H9 (cell line): Measurements from ENCODE around the gene TNFRSF1B. TPM values are rescaled to one million over a fixed set of nuclear protein-coding genes. Genes with fewer than 3 reads are reported as not detected.

Experiments used
- DNase-seq: peaks from one replicate; pipeline ENCODE4 v3.0.0-alpha.2; 2017
- H2AFZ ChIP-seq: one replicate; pipeline ENCODE4 v1.6.1; 2013; ENCODE audit warnings: mild to moderate bottlenecking, low read length, control low read depth, moderate library complexity
- H2AK5ac ChIP-seq: 2 replicates; pipeline ENCODE4 v1.6.1; 2013; ENCODE audit warnings: low read length, control low read depth, mixed read lengths; ENCODE audit not compliant: insufficient read length
- H2BK120ac ChIP-seq: one replicate; pipeline ENCODE4 v1.6.1; 2013; ENCODE audit warnings: low read depth, mild to moderate bottlenecking, low read length, control low read depth, inconsistent platforms; ENCODE audit not compliant: poor library complexity, severe bottlenecking
- H2BK12ac ChIP-seq: 2 replicates; pipeline ENCODE4 v1.6.1; 2013; ENCODE audit warnings: low read length, control low read depth, mixed read lengths, low read depth; ENCODE audit not compliant: insufficient read length
- H2BK15ac ChIP-seq: 2 replicates; pipeline ENCODE4 v1.6.1; 2013; ENCODE audit warnings: low read depth, low read length, control low read depth
- H2BK20ac ChIP-seq: one replicate; pipeline ENCODE4 v1.6.1; 2013; ENCODE audit warnings: low read depth, mild to moderate bottlenecking, low read length, control low read depth, inconsistent platforms; ENCODE audit not compliant: poor library complexity, severe bottlenecking
- H2BK5ac ChIP-seq: 2 replicates; pipeline ENCODE4 v1.6.1; 2013; ENCODE audit warnings: low read length, control low read depth, mixed read lengths; ENCODE audit not compliant: insufficient read length
- H3K14ac ChIP-seq: 2 replicates; pipeline ENCODE4 v1.6.1; 2013; ENCODE audit warnings: low read length, control low read depth; ENCODE audit not compliant: insufficient read depth
- H3K18ac ChIP-seq: 2 replicates; pipeline ENCODE4 v1.6.1; 2013; ENCODE audit warnings: low read depth, mild to moderate bottlenecking, mixed read lengths, low read length, control low read depth; ENCODE audit not compliant: insufficient read length
- H3K23ac ChIP-seq: 2 replicates; pipeline ENCODE4 v1.6.1; 2013; ENCODE audit warnings: low read length, control low read depth, mixed read lengths, low read depth; ENCODE audit not compliant: insufficient read length
- H3K23me2 ChIP-seq: 2 replicates; pipeline ENCODE4 v1.6.1; 2013; ENCODE audit warnings: low read depth, mild to moderate bottlenecking, mixed read lengths, low read length, control low read depth; ENCODE audit not compliant: insufficient read length, poor library complexity, severe bottlenecking
- H3K27ac ChIP-seq: 2 replicates; pipeline ENCODE4 v1.5.1; 2013; ENCODE audit warnings: low read length, control low read depth, mixed read lengths, low read depth; ENCODE audit not compliant: insufficient read length
- H3K27me3 ChIP-seq: 2 replicates; pipeline ENCODE4 v1.6.1; 2013; ENCODE audit warnings: low read length, control low read depth, inconsistent platforms; ENCODE audit not compliant: insufficient read depth
- H3K4ac ChIP-seq: 2 replicates; pipeline ENCODE4 v1.6.1; 2013; ENCODE audit warnings: low read depth, mild to moderate bottlenecking, control low read depth, inconsistent platforms, low read length, moderate library complexity
- H3K4me1 ChIP-seq: 2 replicates; pipeline ENCODE4 v1.6.1; 2013; ENCODE audit warnings: low read length, control low read depth, inconsistent platforms; ENCODE audit not compliant: insufficient read depth
- H3K4me2 ChIP-seq: 2 replicates; pipeline ENCODE4 v1.6.1; 2013; ENCODE audit warnings: low read length, control low read depth, mixed read lengths; ENCODE audit not compliant: insufficient read length, insufficient read depth
- H3K56ac ChIP-seq: 2 replicates; pipeline ENCODE4 v1.6.1; 2013; ENCODE audit warnings: low read depth, mild to moderate bottlenecking, mixed read lengths, low read length, control low read depth; ENCODE audit not compliant: insufficient read length
- H3K79me1 ChIP-seq: 2 replicates; pipeline ENCODE4 v1.6.1; 2013; ENCODE audit warnings: low read depth, mild to moderate bottlenecking, moderate library complexity, low read length, control low read depth, inconsistent platforms; ENCODE audit not compliant: insufficient read depth, poor library complexity, severe bottlenecking
- H3K79me2 ChIP-seq: 2 replicates; pipeline ENCODE4 v1.6.1; 2013; ENCODE audit warnings: low read length, control low read depth, inconsistent platforms; ENCODE audit not compliant: insufficient read depth
- H3K9ac ChIP-seq: 2 replicates; pipeline ENCODE4 v1.6.1; 2013; ENCODE audit warnings: low read length, control low read depth, mixed read lengths; ENCODE audit not compliant: insufficient read length; ENCODE audit errors: extremely low read depth
- H3K9me3 ChIP-seq: one replicate; pipeline ENCODE4 v1.6.1; 2013; ENCODE audit warnings: low read depth, low read length, inconsistent platforms; ENCODE audit not compliant: control insufficient read depth
- H3T11ph ChIP-seq: one replicate; pipeline ENCODE4 v1.6.1; 2013; ENCODE audit warnings: mild to moderate bottlenecking, low read length, control low read depth, inconsistent platforms
- H4K20me1 ChIP-seq: one replicate; pipeline ENCODE4 v1.6.1; 2013; ENCODE audit not compliant: control insufficient read depth, insufficient read length, insufficient read depth
- H4K5ac ChIP-seq: 2 replicates; pipeline ENCODE4 v1.6.1; 2013; ENCODE audit warnings: low read depth, mild to moderate bottlenecking, mixed read lengths, low read length, control low read depth; ENCODE audit not compliant: insufficient read length
- H4K8ac ChIP-seq: replicated peaks from 2 replicates; pipeline ENCODE4 v1.6.1; 2013; ENCODE audit warnings: low read length, control low read depth, mixed read lengths, low read depth; ENCODE audit not compliant: insufficient read length
- H4K91ac ChIP-seq: 2 replicates; pipeline ENCODE4 v1.6.1; 2013; ENCODE audit warnings: low read depth, mild to moderate bottlenecking, moderate library complexity, mixed read lengths, low read length, control low read depth; ENCODE audit not compliant: insufficient read length
- H3K27ac Mint-ChIP-seq, 3 experiments: 2 replicates in 2 of 3; 3 replicates in 1 of 3; pipeline ENCODE4 v1.8.0; 2020 to 2021; ENCODE audit warnings: mixed read lengths in 3 of 3, mild to moderate bottlenecking in 1 of 3, moderate library complexity in 1 of 3
- H3K27me3 Mint-ChIP-seq: 2 replicates; pipeline ENCODE4 v1.8.0; 2021; ENCODE audit warnings: low read depth, mild to moderate bottlenecking, moderate library complexity, mixed read lengths
- H3K36me3 Mint-ChIP-seq, 3 experiments: 2 replicates in 2 of 3; 3 replicates in 1 of 3; pipeline ENCODE4 v1.8.0; 2020 to 2021; ENCODE audit warnings: low read depth in 3 of 3, mixed read lengths in 3 of 3; ENCODE audit not compliant: insufficient read depth in 1 of 3
- H3K4me1 Mint-ChIP-seq, 2 experiments: 2 replicates each; pipeline ENCODE4 v1.8.0; 2020; ENCODE audit warnings: mixed read lengths in 2 of 2
- H3K4me3 Mint-ChIP-seq, 2 experiments: 2 replicates in 1 of 2; 3 replicates in 1 of 2; pipeline ENCODE4 v1.8.0; 2020 to 2021; ENCODE audit warnings: mild to moderate bottlenecking in 2 of 2, mixed read lengths in 2 of 2, moderate library complexity in 1 of 2
- H3K9me3 Mint-ChIP-seq, 2 experiments: 2 replicates in 1 of 2; 3 replicates in 1 of 2; pipeline ENCODE4 v1.8.0; 2020; ENCODE audit warnings: mild to moderate bottlenecking in 2 of 2, mixed read lengths in 2 of 2, moderate library complexity in 1 of 2
- CTCF ChIP-seq: fragments of 200-600 bp; sonication (generic); conservative IDR thresholded peaks from 3 replicates; pipeline ENCODE4 v1.8.0; 2021; ENCODE audit warnings: antibody characterized with exemption, mild to moderate bottlenecking
- WGBS: extraction: QIAGEN DNeasy Blood & Tissue Kit; methylation state at CpG from one replicate; pipeline ENCODE4 v1.1.7; 2013; ENCODE audit warnings: missing lambda C conversion rate, low lambda C conversion rate, mixed read lengths; ENCODE audit not compliant: insufficient read length; ENCODE audit errors: extremely low coverage; 5-methylcytosine and 5-hydroxymethylcytosine counted together
- total RNA-seq: library from RNA; stranded (reverse); gene quantifications from 2 replicates; pipeline ENCODE4 v1.2.1, GENCODE V29; 2021

Gene TNFRSF1B
- total RNA-seq, 1 experiment from 2014 or later = 0.57 TPM

DNA sequence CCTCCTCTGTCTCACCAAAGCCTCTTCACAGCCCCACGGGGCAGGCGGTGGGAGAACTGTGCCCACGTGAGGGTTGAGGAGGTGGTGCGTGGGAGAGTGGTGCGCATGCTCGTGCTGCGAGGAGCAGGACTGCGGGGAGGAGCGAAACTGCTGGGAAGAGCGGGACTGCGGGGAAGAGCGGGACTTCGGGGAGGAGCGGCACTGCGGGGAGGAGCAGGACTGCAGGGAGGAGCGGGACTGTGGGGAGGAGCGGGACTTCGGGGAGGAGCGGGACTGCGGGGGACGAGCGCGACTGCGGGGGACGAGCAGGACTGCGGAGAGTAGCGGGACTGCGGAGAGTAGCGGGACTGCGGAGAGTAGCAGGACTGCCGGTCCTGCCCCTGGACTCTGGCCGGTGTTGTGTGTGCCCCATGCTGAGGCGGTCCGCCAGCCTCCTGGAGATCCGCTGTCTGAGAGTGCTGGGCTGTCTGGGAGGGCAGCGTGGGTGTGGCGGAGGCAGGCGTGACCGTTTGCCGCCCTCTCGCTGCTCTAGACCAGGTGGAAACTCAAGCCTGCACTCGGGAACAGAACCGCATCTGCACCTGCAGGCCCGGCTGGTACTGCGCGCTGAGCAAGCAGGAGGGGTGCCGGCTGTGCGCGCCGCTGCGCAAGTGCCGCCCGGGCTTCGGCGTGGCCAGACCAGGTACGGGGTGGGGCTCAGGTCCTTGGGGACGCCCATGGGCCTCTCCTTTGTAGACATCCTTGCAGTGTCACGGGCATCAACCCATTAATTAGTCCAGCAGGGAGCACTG is 24.6 kb downstream of the TNFRSF1B start:
- Histone ChIP-seq H3K79me1 (no peaks in the 10 kb centered on the region), H3T11ph (no peak overlapping the region), H3K27me3 (no peaks in the 10 kb centered on the region), H4K91ac (no peak overlapping the region), H3K14ac (no peak overlapping the region; the same call in 1 of the 2 replicates), H3K27ac (no peak overlapping the region), H3K9me3 (no peaks in the 10 kb centered on the region), H4K20me1 (no peaks in the 10 kb centered on the region), H3K4ac (no peak overlapping the region), H2BK20ac (no peak overlapping the region), H3K18ac (no peak overlapping the region), H2BK5ac (no peak overlapping the region), H2BK15ac (no peak overlapping the region), H4K8ac (no peak overlapping the region), H3K4me1 (no peaks in the 10 kb centered on the region), H3K56ac (no peak overlapping the region), H2AFZ (no peak overlapping the region), H2BK12ac (no peak overlapping the region), H3K23ac (no peak overlapping the region), H3K79me2 (no peaks in the 10 kb centered on the region), H4K5ac (no peak overlapping the region), H3K9ac (no peak overlapping the region), H3K4me2 (no peak overlapping the region), H2AK5ac (no peak overlapping the region), H2BK120ac (no peak overlapping the region), H3K23me2 (no peaks in the 10 kb centered on the region)
- no peak for TF ChIP-seq CTCF
- H3K27me3 Mint-ChIP-seq = peaks cover 5% of the 10 kb centered on the region
- peaks cover 12 to 22% of the 10 kb centered on the region in 2 experiments for H3K4me1 Mint-ChIP-seq
- peak overlapping the region in 1 of 3 experiments; percentile 93; a peak in 2 of 7 replicates for H3K27ac Mint-ChIP-seq
- H3K36me3 Mint-ChIP-seq = no peaks in the 10 kb centered on the region; a peak in 1 of 7 replicates
- no peaks in the 10 kb centered on the region for H3K9me3 Mint-ChIP-seq
- WGBS = no CpG with 5 or more reads among the region's 58 CpGs
- no peak overlapping the region for H3K4me3 Mint-ChIP-seq
- DNase-seq = no peak
